ENCODE results near the gene DENND5B.

DNA sequence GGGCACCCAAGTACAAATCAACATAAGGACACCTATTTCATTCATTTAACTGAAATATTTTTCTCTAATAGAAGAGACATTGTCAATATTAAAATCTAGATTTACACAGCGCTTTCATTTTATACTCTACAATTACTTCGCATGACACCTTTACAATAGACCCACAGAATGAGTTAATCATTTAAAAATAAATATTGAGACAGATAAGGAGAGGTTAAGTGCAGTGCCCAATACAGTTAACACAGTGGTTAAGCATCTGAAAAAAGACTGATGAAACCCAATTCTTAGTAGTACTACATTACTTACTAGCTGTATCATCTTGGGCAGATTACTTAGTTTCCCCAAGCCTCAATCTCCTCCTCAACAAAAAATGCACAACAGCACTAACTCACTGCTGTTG lies 116.2 kb downstream of the DENND5B start:
- TF ChIP-seq, protein P1, sequence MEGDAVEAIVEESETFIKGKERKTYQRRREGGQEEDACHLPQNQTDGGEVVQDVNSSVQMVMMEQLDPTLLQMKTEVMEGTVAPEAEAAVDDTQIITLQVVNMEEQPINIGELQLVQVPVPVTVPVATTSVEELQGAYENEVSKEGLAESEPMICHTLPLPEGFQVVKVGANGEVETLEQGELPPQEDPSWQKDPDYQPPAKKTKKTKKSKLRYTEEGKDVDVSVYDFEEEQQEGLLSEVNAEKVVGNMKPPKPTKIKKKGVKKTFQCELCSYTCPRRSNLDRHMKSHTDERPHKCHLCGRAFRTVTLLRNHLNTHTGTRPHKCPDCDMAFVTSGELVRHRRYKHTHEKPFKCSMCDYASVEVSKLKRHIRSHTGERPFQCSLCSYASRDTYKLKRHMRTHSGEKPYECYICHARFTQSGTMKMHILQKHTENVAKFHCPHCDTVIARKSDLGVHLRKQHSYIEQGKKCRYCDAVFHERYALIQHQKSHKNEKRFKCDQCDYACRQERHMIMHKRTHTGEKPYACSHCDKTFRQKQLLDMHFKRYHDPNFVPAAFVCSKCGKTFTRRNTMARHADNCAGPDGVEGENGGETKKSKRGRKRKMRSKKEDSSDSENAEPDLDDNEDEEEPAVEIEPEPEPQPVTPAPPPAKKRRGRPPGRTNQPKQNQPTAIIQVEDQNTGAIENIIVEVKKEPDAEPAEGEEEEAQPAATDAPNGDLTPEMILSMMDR (conservative IDR thresholded peaks at IDR 0.05; ENCODE audit: low read depth, low read length): no peak
- TF ChIP-seq POLR2A (IDR thresholded peaks at IDR 0.05; ENCODE audit: low read depth, low read length) (no peak), BHLHE40 (IDR thresholded peaks at IDR 0.05; ENCODE audit: low read depth, low read length) (no peak), SMC3 (IDR thresholded peaks at IDR 0.05; ENCODE audit: low read depth, low read length) (no peak), NFE2L2 (IDR thresholded peaks at IDR 0.05; ENCODE audit: low read depth, low read length) (no peak), RAD21 (IDR thresholded peaks at IDR 0.05; ENCODE audit: low read length) (no peak)
- TF ChIP-seq, protein P2, sequence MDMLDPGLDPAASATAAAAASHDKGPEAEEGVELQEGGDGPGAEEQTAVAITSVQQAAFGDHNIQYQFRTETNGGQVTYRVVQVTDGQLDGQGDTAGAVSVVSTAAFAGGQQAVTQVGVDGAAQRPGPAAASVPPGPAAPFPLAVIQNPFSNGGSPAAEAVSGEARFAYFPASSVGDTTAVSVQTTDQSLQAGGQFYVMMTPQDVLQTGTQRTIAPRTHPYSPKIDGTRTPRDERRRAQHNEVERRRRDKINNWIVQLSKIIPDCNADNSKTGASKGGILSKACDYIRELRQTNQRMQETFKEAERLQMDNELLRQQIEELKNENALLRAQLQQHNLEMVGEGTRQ (IDR thresholded peaks at IDR 0.05; ENCODE audit: low read depth, low read length): no peak

Data from IMR-90 (cell line).